T1000 (cell line): ENCODE results near the gene CNMD.
"Not testable (repeated sequence)": the region's sequence is repeated elsewhere in the genome, so short reads cannot be mapped to it uniquely, and the experiment has no call there.

ENCODE experiments used
- DNase-seq: peaks from one replicate; lab custom pipeline; 2025; ENCODE audit warnings: mixed read lengths; lab: John Stamatoyannopoulos, UW

The CNMD gene

GRCh38 chr13:52686376-52686775, 53.2 kb downstream of the CNMD start:
- no peak for DNase-seq

GRCh38 chr13:52685806-52686205, 53.8 kb downstream of the CNMD start:
- not testable (repeated sequence) for DNase-seq

GRCh38 chr13:52677823-52678222, 61.8 kb downstream of the CNMD start:
- no peak for DNase-seq

- no peak for DNase-seq
Observed at GRCh38 chr13:52673465-52673864, 66.2 kb downstream of the CNMD start.

GRCh38 chr13:52670726-52671125, 68.9 kb downstream of the CNMD start:
- no peak for DNase-seq

GRCh38 chr13:52669677-52670076, 69.9 kb downstream of the CNMD start:
- no peak for DNase-seq

- DNase-seq: no peak
Observed at GRCh38 chr13:52665325-52665724, 74.3 kb downstream of the CNMD start.

- DNase-seq: no peak
Observed at GRCh38 chr13:52664272-52664671, 75.3 kb downstream of the CNMD start.

GRCh38 chr13:52659340-52659739, 80.3 kb downstream of the CNMD start:
- DNase-seq: no peak
